Left ventricle myocardium inferior (tissue), 1 donor: ENCODE measurements around the gene PRICKLE2. TPM values are rescaled to one million over a fixed set of nuclear protein-coding genes. Genes with fewer than 3 reads are reported as not detected.

Experiments used
- DNase-seq: peaks from one replicate; pipeline ENCODE4 v3.0.0-alpha.2; 2020
- H3K27ac ChIP-seq: fragments of 200-600 bp; replicated peaks from 2 replicates; pipeline ENCODE4 v1.8.0; 2021
- H3K27me3 ChIP-seq: fragments of 200-600 bp; 2 replicates; pipeline ENCODE4 v1.8.0; 2021; ENCODE audit warnings: low read depth
- H3K36me3 ChIP-seq: fragments of 200-600 bp; 2 replicates; pipeline ENCODE4 v1.8.0; 2021
- H3K4me1 ChIP-seq: fragments of 200-600 bp; 2 replicates; pipeline ENCODE4 v1.8.0; 2021
- H3K4me3 ChIP-seq: fragments of 200-600 bp; 2 replicates; pipeline ENCODE4 v1.8.0; 2021; ENCODE audit warnings: mild to moderate bottlenecking, moderate library complexity
- H3K9me3 ChIP-seq: fragments of 200-600 bp; replicated peaks from 2 replicates; pipeline ENCODE4 v1.8.0; 2021
- CTCF ChIP-seq: fragments of 200-600 bp; IDR thresholded peaks from 2 replicates; pipeline ENCODE4 v1.8.0; 2021; ENCODE audit warnings: antibody characterized with exemption, mild to moderate bottlenecking, borderline replicate concordance
- intact Hi-C: fragments of 100-400 bp; cut with micrococcal nuclease; formaldehyde crosslinking; loops from one replicate; pipeline ENCODE4 v1.11.0; 2022
- total RNA-seq: library from RNA; stranded (reverse); fragmentation: NEBNext Ultra II Directional; extraction: Animal tissue kit (Norgen Biotek cat#: 25700); gene quantifications from one replicate; pipeline ENCODE4 v1.2.1, GENCODE V29; 2021
- donor health status: DM: no; HTN: yes; CAD: no; lungs with severe emphysema.

PRICKLE2 gene
- total RNA-seq, 1 donor from 2014 or later: 8.7 TPM

- intact Hi-C loops: no loop called here
These were observed 63.7 kb downstream of the PRICKLE2 start for GRCh38 chr3:64161481-64161952.

GRCh38 chr3:64160000-64160695 is 65.1 kb downstream of the PRICKLE2 start:
- no peak for DNase-seq
- H3K4me3 ChIP-seq: no peak overlapping the region
- TF ChIP-seq CTCF: no peak
- no peaks in the 10 kb centered on the region for H3K9me3 ChIP-seq
- peaks cover 40% of the 10 kb centered on the region for H3K36me3 ChIP-seq
- peak overlapping the region; percentile 74 for H3K27ac ChIP-seq
- peaks cover 53% of the 10 kb centered on the region for H3K4me1 ChIP-seq
- intact Hi-C loops: no loop called here
- H3K27me3 ChIP-seq: no peaks in the 10 kb centered on the region

More at GRCh38 chr3:64161481-64161952, 63.7 kb downstream of the PRICKLE2 start:
- H3K36me3 ChIP-seq: peaks cover 32% of the 10 kb centered on the region
- H3K9me3 ChIP-seq: no peaks in the 10 kb centered on the region
- H3K4me3 ChIP-seq: no peak overlapping the region
- H3K27me3 ChIP-seq: no peaks in the 10 kb centered on the region
- H3K4me1 ChIP-seq: peaks cover 53% of the 10 kb centered on the region
- no peak for DNase-seq
- no peak for TF ChIP-seq CTCF
- peak overlapping the region; percentile 74 for H3K27ac ChIP-seq

- TF ChIP-seq CTCF: no peak
- intact Hi-C loops: no loop called here
- Histone ChIP-seq H3K36me3 (peaks cover 40% of the 10 kb centered on the region), H3K9me3 (no peaks in the 10 kb centered on the region), H3K4me1 (peaks cover 49% of the 10 kb centered on the region), H3K27ac (no peak overlapping the region), H3K27me3 (no peaks in the 10 kb centered on the region), H3K4me3 (no peak overlapping the region)
- no peak for DNase-seq
These were observed 66.9 kb downstream of the PRICKLE2 start for GRCh38 chr3:64158334-64158733.

- no peak for TF ChIP-seq CTCF
These were observed 67.9 kb downstream of the PRICKLE2 start for GRCh38 chr3:64157150-64158035.

GRCh38 chr3:64155328-64155727 is 69.9 kb downstream of the PRICKLE2 start:
- TF ChIP-seq CTCF: no peak
- Histone ChIP-seq H3K4me1 (peaks cover 40% of the 10 kb centered on the region), H3K9me3 (peaks cover 8% of the 10 kb centered on the region), H3K36me3 (peaks cover 55% of the 10 kb centered on the region), H3K27ac (no peak overlapping the region), H3K27me3 (no peaks in the 10 kb centered on the region), H3K4me3 (no peak overlapping the region)
- intact Hi-C loops: no loop called here
- DNase-seq: no peak

More at GRCh38 chr3:64157150-64158035, 67.9 kb downstream of the PRICKLE2 start:
- Histone ChIP-seq H3K27ac (no peak overlapping the region), H3K27me3 (no peaks in the 10 kb centered on the region), H3K9me3 (peaks cover 1% of the 10 kb centered on the region), H3K4me1 (peaks cover 40% of the 10 kb centered on the region), H3K36me3 (peaks cover 48% of the 10 kb centered on the region), H3K4me3 (no peak overlapping the region)
- intact Hi-C loops: no loop called here
- no peak for DNase-seq
